ENCODE data around the gene RNF141.

RNF141 gene

GRCh38 chr11:10526974-10527918, 13.7 kb downstream of the RNF141 start:
- no peak for DNase-seq (ENCODE audit: low read depth in 4 of 4, low spot score in 1 of 4)

- no peak for DNase-seq (ENCODE audit: low read depth in 4 of 4, low spot score in 1 of 4)
These were observed 16.5 kb downstream of the RNF141 start for GRCh38 chr11:10524471-10524870.

GRCh38 chr11:10522921-10523320, 18.1 kb downstream of the RNF141 start:
- DNase-seq (ENCODE audit: low read depth in 4 of 4, low spot score in 1 of 4): no peak

GRCh38 chr11:10522276-10522675, 18.7 kb downstream of the RNF141 start:
- no peak for DNase-seq (ENCODE audit: low read depth in 4 of 4, low spot score in 1 of 4)

GRCh38 chr11:10520562-10520961, 20.4 kb downstream of the RNF141 start:
- no peak for DNase-seq (ENCODE audit: low read depth in 4 of 4, low spot score in 1 of 4)

GRCh38 chr11:10519630-10520029, 21.4 kb downstream of the RNF141 start:
- no peak for DNase-seq (ENCODE audit: low read depth in 4 of 4, low spot score in 1 of 4)

- DNase-seq (ENCODE audit: low read depth in 4 of 4, low spot score in 1 of 4): no peak
These were observed 22.1 kb downstream of the RNF141 start for GRCh38 chr11:10518891-10519290.

- no peak for DNase-seq (ENCODE audit: low read depth in 4 of 4, low spot score in 1 of 4)
These were observed 22.9 kb downstream of the RNF141 start for GRCh38 chr11:10518123-10518522.

GRCh38 chr11:10515418-10515817, 25.6 kb downstream of the RNF141 start:
- DNase-seq (ENCODE audit: low read depth in 4 of 4, low spot score in 1 of 4): no peak

GRCh38 chr11:10514709-10515108, 26.3 kb downstream of the RNF141 start:
- DNase-seq (ENCODE audit: low read depth in 4 of 4, low spot score in 1 of 4): no peak

GRCh38 chr11:10514202-10514601, 26.8 kb downstream of the RNF141 start:
- DNase-seq (ENCODE audit: low read depth in 4 of 4, low spot score in 1 of 4): no peak

GRCh38 chr11:10511181-10511621, 29.8 kb downstream of the RNF141 start:
- no peak for DNase-seq (ENCODE audit: low read depth in 4 of 4, low spot score in 1 of 4)

GRCh38 chr11:10506008-10506370, 35.0 kb downstream of the RNF141 start:
- DNase-seq (ENCODE audit: low read depth in 4 of 4, low spot score in 1 of 4): no peak

- DNase-seq (ENCODE audit: low read depth in 4 of 4, low spot score in 1 of 4): no peak
These were observed 35.5 kb downstream of the RNF141 start for GRCh38 chr11:10505278-10506007.

- no peak for DNase-seq (ENCODE audit: low read depth in 4 of 4, low spot score in 1 of 4)
These were observed 36.5 kb downstream of the RNF141 start for GRCh38 chr11:10504490-10504889.

GRCh38 chr11:10503777-10504480, 37.1 kb downstream of the RNF141 start:
- DNase-seq (ENCODE audit: low read depth in 4 of 4, low spot score in 1 of 4): no peak

GRCh38 chr11:10503221-10503620, 37.8 kb downstream of the RNF141 start:
- DNase-seq (ENCODE audit: low read depth in 4 of 4, low spot score in 1 of 4): no peak

GRCh38 chr11:10502770-10503169, 38.2 kb downstream of the RNF141 start:
- DNase-seq (ENCODE audit: low read depth in 4 of 4, low spot score in 1 of 4): no peak

GRCh38 chr11:10502065-10502680, 38.8 kb downstream of the RNF141 start:
- DNase-seq (ENCODE audit: low read depth in 4 of 4, low spot score in 1 of 4): no peak

- no peak for DNase-seq (ENCODE audit: low read depth in 4 of 4, low spot score in 1 of 4)
These were observed 40.0 kb downstream of the RNF141 start for GRCh38 chr11:10500757-10501684.

All from stimulated activated CD4-positive, alpha-beta T cell treated with anti-CD3 and anti-CD28 coated beads, Interleukin-1b, Interleukin-23, amount 100 ng/mL, for 24 hours (primary cell).